GM12891 (cell line): ENCODE data around the gene IQGAP2.

Experiments
- POLR2A ChIP-seq: IDR thresholded peaks from 2 replicates; pipeline ENCODE4 v1.6.1; 2011; ENCODE audit warnings: low read depth, low read length, control low read depth
- POLR2AphosphoS5 ChIP-seq: IDR thresholded peaks from 2 replicates; pipeline ENCODE4 v1.6.1; 2011; ENCODE audit warnings: low read depth, low read length, control low read depth
- SPI1 ChIP-seq: IDR thresholded peaks from 2 replicates; pipeline ENCODE4 v1.6.1; 2011; ENCODE audit warnings: low read depth, low read length, control low read depth
- TAF1 ChIP-seq: IDR thresholded peaks from 2 replicates; pipeline ENCODE4 v1.6.1; 2011; ENCODE audit warnings: low read depth, low read length, control low read depth

DNA sequence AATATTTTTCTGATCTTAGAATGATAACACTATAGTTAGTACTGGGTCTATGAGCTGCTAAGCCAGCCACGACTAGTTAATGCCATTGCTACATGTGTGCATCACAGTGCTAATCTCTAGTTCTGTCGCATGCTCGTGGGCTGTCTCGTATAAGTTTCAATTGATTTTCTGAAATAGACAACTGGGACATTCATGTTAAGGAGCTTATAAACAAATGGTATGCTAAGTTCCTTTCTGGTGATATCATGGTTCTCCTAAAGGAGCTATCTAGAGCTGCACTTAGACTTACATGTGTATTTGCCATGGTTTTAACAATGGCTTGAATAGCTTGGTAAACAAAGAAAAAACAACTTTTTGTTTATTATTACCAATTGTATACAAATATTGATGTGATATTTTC lies 173.9 kb downstream of the IQGAP2 start:
- TF ChIP-seq POLR2A (no peak), TAF1 (no peak), POLR2AphosphoS5 (no peak), SPI1 (no peak)
